Activated naive CD8-positive, alpha-beta T cell treated with anti-CD3 and anti-CD28 coated beads, Interleukin-2, amount 50 U/mL, for 16 hours (primary cell): ENCODE data around the gene EYA4.
"Not testable (repeated sequence)": the region's sequence is repeated elsewhere in the genome, so short reads cannot be mapped to it uniquely, and the experiment has no call there.

Source experiments
- DNase-seq: peaks from one replicate; pipeline ENCODE4 v3.0.0-alpha.2; 2020; ENCODE audit warnings: low read depth, low spot score

Gene EYA4

DNA sequence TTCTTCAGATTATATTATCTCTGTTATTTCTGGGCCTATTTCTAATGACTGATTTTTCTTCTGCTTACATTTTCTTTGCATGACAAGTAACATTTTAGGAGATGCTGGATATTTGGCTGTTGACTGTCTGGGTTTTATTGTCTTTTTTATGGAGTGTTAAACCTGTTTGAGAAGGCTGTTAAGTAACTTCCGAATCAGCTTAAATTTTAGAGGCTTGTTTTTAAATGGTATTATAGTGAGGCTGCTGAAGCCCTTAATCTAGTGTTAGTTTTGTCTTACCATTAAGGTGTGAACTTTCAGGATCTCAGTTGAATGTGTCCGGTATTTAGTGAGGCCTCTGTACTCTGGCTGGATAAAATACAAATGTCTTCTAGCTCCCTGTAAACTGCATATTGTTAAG, 109.8 kb downstream of the EYA4 start:
- no peak for DNase-seq

- no peak for DNase-seq
Observed at GRCh38 chr6:133352046-133352445, 110.9 kb downstream of the EYA4 start.

- no peak for DNase-seq
Observed at GRCh38 chr6:133353061-133353460, 111.9 kb downstream of the EYA4 start.

DNA sequence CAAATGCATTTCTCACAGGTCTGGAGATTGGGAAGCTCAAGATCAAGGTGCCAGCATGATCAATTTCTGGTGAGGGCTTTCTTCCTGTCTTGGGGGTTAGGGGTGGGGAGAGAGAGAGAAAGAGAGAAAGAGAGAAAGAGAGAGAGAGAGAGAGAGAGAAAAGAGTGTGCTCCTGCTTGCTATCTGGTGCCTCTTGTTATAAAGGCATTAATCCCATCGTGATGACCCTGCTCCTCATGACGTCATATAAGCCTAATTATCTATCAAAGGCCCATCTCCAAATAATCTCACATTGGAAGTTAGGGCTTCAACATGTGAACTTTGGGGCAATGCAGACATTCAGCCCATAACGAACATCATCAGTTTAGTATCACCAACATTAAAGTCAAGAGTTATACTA, 114.8 kb downstream of the EYA4 start:
- DNase-seq, result no peak

GRCh38 chr6:133358574-133359150, 117.5 kb downstream of the EYA4 start:
- no peak for DNase-seq

DNA sequence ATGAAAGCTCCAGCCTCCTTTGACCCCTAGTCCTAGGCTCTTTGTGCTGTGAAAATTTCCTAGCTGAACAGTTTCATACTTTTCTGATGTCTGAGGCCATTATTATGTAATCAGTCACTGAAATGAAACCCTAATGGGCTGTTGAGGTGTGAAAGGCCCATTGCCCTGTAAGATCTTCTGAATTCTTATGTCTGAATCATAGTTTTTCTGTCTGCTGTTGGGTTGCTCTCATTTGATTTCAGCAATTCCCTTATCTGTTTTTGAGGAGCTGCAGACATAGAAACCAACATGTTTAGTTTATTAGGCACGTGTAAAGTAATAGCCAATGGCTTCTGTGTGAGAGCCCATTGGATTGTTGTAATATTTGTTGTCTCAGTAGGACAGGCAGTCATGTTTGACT, 118.1 kb downstream of the EYA4 start:
- no peak for DNase-seq

- DNase-seq, result no peak
Observed at GRCh38 chr6:133359760-133360159, 118.6 kb downstream of the EYA4 start.

DNA sequence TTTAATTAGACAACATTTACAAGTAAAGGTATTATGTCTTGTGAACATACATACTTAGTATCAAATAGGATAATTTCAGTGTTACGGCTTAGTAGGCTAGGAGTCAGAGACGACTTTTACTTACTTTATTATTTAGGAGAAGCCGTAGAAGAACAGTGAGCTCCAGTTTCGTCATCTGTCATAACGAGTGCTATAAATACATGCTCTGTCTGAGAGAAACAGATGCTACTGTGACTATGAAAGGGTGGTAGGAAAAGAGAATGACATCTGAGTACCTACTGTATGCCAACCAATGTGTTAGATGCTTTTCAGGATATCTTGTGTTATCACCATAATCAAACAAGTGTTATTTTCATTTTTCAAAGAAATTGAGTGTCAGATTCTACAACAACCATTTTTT, 119.0 kb downstream of the EYA4 start:
- no peak for DNase-seq

- no peak for DNase-seq
Observed at GRCh38 chr6:133362813-133363212, 121.7 kb downstream of the EYA4 start.

DNA sequence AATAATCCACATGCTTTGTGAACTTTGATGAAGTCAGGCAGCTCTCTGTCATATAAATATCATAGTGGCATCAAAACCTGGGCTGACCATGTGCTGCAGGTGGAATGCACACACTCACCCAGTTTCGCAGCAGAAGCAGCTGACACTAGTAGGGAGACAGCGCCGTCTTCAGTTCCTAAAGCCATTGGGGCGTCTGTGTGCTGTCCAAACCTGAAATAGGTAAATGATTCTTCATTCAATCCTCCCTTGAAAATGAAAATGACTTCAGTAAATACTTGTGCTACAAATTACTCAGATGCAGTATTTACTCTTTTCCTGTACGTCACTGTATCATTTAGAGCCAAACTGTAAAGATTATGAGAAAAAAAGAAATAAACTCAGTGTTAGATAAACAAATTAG, 127.5 kb downstream of the EYA4 start:
- no peak for DNase-seq

GRCh38 chr6:133369773-133370272, 128.7 kb downstream of the EYA4 start:
- no peak for DNase-seq

DNA sequence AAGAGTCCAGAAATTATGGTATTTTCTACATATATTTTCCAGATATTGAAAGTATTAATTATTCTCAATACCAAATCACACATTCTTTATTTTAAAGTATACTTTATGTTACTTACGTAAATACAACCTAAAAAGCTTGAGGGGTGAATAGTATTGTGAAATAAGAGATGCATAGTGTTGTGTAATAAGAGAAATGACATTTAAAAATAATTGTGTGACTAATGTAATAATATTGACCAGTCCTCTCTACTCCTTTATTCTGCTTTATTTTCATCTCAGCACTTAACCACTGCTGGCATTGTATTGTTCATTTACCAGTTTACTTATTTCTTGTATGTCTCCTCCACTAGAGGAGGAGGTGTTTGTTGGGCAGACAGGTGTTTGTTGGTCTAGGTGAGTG, 135.6 kb downstream of the EYA4 start:
- no peak for DNase-seq

GRCh38 chr6:133377219-133377618, 136.1 kb downstream of the EYA4 start:
- no peak for DNase-seq

- no peak for DNase-seq
Observed at GRCh38 chr6:133380047-133380446, 138.9 kb downstream of the EYA4 start.

- no peak for DNase-seq
Observed at GRCh38 chr6:133380723-133381122, 139.6 kb downstream of the EYA4 start.

- no peak for DNase-seq
Observed at GRCh38 chr6:133388731-133389130, 147.6 kb downstream of the EYA4 start.

DNA sequence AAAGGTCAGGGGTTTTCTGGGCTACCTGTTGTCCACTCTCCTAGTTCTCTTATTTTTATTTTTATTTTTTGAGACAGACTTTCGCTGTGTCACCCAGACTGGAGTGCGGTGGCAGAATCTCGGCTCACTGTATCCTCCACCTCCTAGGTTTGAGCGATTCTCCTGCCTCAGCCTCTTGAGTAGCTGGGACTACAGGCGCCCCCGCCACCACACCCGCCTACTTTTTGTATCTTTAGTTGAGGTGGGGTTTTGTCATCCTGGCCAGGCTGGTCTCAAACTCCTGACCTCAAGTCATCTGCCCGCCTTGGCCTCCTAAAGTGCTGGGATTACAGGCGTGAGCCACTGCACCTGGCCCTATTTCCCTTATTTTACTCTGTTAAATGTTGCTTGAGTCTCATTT, 149.0 kb downstream of the EYA4 start:
- DNase-seq, result no peak

DNA sequence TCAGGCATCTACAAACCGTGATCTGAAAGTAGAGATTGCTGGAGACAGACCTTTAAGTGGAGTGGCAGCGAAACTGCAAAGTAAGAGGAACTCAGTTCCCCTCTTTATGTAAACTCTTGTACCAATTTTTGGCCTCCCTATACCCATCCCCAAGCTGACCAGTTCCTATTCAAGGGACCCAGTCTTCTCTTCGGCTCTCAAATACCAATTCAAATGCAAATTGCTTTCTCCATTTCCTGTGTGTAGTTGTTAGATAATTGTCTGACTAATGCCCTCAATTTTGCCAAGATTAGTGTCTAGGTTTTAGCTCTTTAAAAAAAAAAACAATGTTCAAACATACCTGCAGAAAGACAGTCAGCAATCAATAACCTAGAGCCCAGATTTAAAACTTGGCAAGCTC, 150.9 kb downstream of the EYA4 start:
- DNase-seq, result no peak

- no peak for DNase-seq
Observed at GRCh38 chr6:133392641-133393040, 151.5 kb downstream of the EYA4 start.

DNA sequence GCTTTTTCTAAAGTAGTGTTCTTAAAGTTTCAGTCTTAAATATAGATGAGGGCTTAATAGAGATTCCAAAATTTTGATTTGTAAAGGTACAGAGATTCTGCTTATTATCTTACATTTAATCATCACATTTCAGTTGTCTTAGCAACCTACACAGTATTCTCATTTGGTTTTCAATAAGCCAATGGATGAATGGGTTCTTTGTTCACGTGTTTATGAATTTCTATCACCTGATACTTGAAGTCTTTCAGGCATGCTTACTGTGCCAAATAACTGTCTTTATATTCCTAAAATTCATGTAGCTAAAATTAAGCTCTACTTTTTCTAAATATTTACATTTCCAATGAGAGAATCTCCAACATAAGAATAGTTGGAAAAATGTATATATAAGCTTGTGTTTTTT, 152.7 kb downstream of the EYA4 start:
- DNase-seq, result no peak

DNA sequence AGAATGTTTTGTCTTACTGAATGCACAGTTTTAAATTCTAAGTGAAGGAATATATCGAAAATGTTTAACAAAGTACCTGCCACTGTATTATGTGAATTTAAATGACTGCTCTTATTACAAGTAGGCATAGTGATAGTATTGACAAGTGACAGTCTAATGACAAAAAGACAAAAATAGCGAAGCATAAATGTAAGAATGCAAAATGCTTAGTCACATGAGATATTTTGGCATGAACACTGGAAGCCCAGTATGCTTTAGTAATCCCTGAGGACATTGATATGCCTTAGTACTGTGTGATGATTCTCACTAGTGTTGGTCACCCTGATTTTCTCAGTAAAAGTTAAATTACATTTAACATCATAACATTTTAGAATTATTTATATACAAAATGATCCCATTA, 153.5 kb downstream of the EYA4 start:
- DNase-seq, result no peak

DNA sequence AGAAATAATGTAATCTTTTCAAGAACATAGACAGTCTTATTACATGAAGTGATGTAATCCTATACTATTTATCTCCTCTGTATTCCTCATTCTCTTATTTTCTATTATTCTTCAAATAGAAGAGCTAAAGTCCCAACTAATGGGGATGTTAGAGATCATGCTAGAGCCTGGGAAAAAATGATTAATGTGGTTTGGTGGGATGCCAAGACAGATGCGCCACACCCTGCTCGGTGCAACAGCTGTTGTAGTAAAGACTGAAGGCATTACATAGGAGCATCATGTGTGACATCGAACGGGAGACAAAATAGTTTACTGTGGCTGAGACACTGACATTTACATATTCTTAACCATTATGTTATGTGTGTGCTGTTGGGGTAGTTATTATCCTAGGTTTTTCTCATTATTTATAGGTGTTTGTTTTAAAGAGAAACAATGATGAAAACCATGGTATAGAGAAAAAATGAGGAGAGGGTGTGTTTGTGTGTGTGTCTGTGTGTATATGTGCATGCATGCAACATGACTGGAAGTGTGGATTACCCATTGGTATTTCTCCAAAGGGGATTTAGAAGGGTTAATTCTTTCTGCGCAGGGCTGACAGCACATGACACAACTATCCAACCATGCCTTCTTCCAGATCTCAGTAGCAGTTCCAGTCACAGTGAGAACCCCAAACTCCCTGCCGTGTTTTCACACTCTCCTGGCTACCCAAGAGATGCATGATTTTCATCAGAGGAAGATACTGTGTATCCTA, 155.3 kb downstream of the EYA4 start:
- no peak for DNase-seq

DNA sequence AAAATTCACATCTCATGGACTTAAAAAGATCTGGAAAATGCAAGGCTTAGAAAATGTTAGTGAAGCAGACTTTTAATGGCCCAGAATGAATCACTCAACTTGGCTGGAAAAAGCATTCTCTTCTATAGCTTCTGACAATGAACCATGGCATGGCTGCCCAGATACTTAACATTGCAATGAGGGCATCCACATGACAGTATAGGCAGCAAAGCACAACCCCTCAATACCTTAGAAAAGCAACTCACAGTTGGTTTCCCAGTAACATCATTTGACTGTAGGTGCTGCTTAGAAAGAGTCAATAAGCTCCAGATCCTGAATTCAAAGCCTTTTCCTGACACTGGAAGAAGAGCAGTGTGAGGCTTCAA, 155.8 kb downstream of the EYA4 start:
- DNase-seq, result no peak

DNA sequence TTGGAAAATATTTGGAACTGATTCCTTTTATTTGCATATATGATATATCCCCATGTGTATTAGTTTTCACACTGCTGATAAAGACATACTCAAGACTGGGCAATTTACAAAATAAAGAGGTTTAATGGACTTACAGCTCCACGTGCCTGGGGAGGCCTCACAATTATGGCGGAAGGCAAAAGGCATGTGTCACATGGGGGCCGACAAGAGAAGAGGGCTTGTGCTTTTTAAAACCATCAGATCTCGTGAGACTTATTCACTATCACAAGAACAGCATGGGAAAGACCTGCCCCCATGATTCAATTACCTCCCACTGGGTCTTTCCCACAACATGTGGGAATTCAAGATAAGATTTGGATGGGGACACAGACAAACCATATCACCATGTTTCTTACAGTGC, 156.4 kb downstream of the EYA4 start:
- not testable (repeated sequence) for DNase-seq
